GM19468 (cell line): ENCODE measurements around the gene TSPYL2.

Experiments
- ATAC-seq: cut with Tn5 transposase; IDR thresholded peaks from one replicate; pipeline ENCODE4 v1.9.1; 2021; ENCODE audit warnings: mild to moderate bottlenecking, moderate library complexity, moderate number of reproducible peaks; ENCODE audit not compliant: unreplicated experiment; ENCODE audit errors: extremely low read depth

Gene TSPYL2

DNA sequence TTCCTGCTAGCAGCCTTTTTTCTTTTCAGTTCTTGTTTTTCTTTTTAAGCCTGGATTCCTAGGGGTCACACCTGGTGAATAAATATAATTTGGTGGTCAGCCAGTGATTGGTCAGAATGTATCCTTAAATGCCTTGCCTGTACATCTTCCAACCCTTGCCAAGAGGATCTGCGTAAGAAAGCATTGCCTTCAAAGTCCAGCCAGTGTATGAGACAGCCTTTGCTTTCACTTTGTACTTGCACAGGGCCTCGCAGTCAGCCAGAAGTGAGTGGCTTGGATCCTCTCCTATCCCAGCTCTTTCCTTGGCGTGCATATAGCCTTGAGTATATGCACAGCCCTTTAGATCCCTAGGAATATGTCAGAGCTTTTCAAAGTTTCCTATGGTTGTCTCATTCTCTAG, 33.9 kb downstream of the TSPYL2 start:
- ATAC-seq = no peak

DNA sequence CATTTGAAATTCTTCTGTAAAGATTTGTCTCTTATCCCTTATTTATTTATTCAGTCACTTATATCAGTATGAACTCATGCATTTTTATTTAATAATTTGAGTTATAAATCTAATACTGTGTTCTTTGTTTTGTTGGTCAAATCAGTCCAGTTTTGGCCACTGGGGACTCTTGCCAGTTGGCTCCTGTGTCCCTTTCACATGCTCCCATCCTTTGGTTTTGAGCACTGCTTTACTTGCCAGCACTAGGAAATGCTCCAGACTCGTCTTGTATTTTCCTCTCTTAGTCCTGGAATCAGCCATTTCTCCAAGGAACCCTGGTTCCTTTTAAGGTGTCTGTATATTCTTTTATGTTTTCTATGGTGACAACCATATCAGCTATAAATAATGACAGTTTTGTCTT, 39.8 kb downstream of the TSPYL2 start:
- no peak for ATAC-seq

- no peak for ATAC-seq
Measured at GRCh38 chrX:53125506-53125905, 43.3 kb downstream of the TSPYL2 start.

- ATAC-seq = no peak
Measured at GRCh38 chrX:53126377-53126776, 44.2 kb downstream of the TSPYL2 start.

DNA sequence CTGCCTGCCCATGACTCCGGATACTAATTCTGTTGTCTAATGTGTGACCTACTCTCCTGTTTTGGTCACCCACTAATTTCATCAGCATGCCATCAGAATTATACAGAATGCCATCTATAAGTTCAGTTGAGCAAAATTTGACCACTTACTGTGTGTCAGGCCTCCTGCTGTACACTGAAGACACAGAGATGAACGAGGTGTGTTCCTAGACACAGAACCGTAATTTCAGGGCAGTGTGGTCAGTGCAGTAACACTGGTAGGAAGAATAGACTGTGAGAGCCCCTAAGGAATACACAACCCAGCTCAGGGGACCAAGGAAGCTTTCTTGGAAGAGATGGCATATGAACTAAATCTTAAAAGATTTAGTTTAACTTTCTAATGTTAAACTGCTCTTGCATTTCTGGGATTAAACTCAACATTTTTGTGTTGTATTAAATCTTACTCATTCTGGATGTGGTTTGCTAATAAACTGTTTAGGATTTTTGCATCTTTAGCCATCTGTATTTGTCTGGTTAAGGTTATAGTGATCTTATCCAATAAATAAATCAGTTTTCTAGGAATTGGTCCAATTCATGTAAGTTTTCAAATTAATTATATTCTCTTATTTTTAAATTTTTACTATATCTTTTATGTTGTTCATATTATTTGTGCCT, 46.1 kb downstream of the TSPYL2 start:
- no peak for ATAC-seq

- no peak for ATAC-seq
Measured at GRCh38 chrX:53133400-53133799, 51.2 kb downstream of the TSPYL2 start.

- no peak for ATAC-seq
Measured at GRCh38 chrX:53135581-53135980, 53.4 kb downstream of the TSPYL2 start.
